Adrenal gland (tissue), 5 donors: ENCODE data around the gene COL5A1.

Experiments used
- CTCF ChIP-seq, 6 experiments: fragments of 450-650 bp in 4 of 6; fragments of 200-600 bp in 2 of 6; sonication (generic) in 1 of 6; IDR thresholded peaks; 1 replicate in 5 of 6; 2 replicates in 1 of 6; pipeline versions ENCODE4 v1.5.1 to v1.8.0; 2016 to 2021; ENCODE audit warnings: antibody characterized with exemption in 6 of 6, mild to moderate bottlenecking in 2 of 6, moderate library complexity in 1 of 6
- POLR2A ChIP-seq, 2 donors: fragments of 450-650 bp; IDR thresholded peaks; one replicate each; pipeline ENCODE4 v1.6.1; 2017; ENCODE audit warnings: antibody characterized with exemption in 2 of 2, mild to moderate bottlenecking in 2 of 2, moderate library complexity in 1 of 2
- donor health status: DM: no; HTN: no; CAD: no.

- TF ChIP-seq CTCF (IDR thresholded peaks at IDR 0.05): no peak
- TF ChIP-seq POLR2A (IDR thresholded peaks at IDR 0.05): no peak
Measured at GRCh38 chr9:134760750-134761420, 119.3 kb downstream of the COL5A1 start.
